ENCODE results near the gene PDC. TPM values are rescaled to one million over a fixed set of nuclear protein-coding genes. Genes with fewer than 3 reads are reported as not detected.
A peak's percentile ranks its signal among the peaks of the same experiment; 100 is the strongest.

PDC gene
- total and polyA plus RNA-seq, 2 experiments from 2014 or later: 0.94 TPM; not detected in 1

DNA sequence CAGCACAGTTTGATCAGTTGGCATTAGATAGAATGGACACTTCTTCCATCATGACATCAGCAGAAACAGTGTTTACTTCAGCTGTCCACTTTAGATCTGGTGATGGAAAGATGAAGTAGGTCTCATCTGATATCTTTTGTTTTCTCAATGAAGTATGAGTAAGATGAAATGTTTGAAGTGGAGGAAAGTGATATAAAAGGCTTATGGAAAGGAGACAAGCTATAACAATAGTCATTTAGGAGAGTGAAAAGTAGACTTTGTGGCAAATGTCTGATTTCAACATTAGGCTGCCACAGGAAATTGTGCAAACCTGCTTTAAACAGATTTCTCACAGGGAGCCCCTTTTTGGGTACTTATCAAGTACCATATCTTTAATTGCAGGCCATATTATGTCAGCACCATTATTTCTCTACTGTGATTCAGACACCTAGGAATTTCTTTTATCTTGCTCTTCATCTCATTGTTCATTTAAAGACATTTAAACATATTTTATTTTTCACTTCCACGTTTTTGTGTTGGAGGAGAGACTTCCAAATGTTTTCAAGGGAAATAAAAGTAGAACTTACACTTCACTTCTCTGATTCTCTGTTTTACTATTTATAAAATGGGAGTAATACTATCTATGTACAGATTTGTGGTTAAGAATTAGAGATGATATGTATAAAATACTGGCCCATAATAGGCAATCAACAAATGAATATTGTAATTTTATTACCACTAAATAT lies 18.1 kb downstream of the PDC start:
- peak; percentile 64; the same call in 1 of the 2 replicates for TF ChIP-seq EZH2phosphoT487 (IDR thresholded peaks at IDR 0.05; ENCODE audit: insufficient read depth, low read depth)
- TF ChIP-seq EZH2 (IDR thresholded peaks at IDR 0.05; ENCODE audit: insufficient read depth, poor library complexity, severe bottlenecking): no peak
- DNase-seq: peak; percentile 51
- Histone ChIP-seq H3K36me3 (ENCODE audit: low read depth) (no peaks in the 10 kb centered on the region), H3K9me2 (ENCODE audit: insufficient read depth) (no peaks in the 10 kb centered on the region), H3K4me2 (ENCODE audit: unreplicated experiment) (peak overlapping the region; percentile 28), H3K27ac (peak overlapping the region; percentile 2; the same call in 1 of the 2 replicates), H3K4me3 (no peak overlapping the region), H3K9ac (no peak overlapping the region), H3K9me3 (ENCODE audit: low read depth) (no peaks in the 10 kb centered on the region), H3K4me1 (ENCODE audit: insufficient read depth) (peaks cover 11% of the 10 kb centered on the region), H3K27me3 (replicated peaks; ENCODE audit: insufficient read depth) (no peaks in the 10 kb centered on the region), H4K20me1 (ENCODE audit: insufficient read depth) (no peaks in the 10 kb centered on the region), H2AFZ (no peak overlapping the region), H3F3A (ENCODE audit: insufficient read depth) (peaks cover 17% of the 10 kb centered on the region), H3K79me2 (ENCODE audit: insufficient read depth) (no peaks in the 10 kb centered on the region)
- 12 to 18% methylated on average over 1 of the region's 1 CpG for WGBS, 2 experiments (ENCODE audit: low coverage in 1 of 2, low lambda C conversion rate in 2 of 2, missing lambda C conversion rate in 2 of 2)
- in situ Hi-C loops (cut with MboI): no loop called here

DNA sequence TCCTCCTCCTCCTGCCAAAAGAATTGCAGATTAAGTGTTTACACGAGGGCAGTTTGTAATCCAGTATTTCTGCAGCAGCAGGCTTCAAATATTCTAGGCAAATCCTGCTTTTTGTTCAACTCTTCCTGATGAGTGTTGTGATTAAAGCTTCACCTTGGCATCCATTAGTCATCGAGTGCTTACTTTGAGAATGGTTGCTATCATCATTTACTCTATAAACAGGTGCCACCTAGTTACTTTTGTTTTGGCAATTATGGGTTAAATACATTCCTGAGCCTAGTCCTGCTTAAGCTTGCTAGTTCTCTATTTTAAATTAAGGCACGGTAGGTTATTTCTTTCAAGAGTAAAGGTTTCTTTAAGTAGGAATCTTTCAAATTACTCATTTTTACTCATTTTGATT lies 20.3 kb downstream of the PDC start:
- no peaks in the 10 kb centered on the region for H4K20me1 ChIP-seq (ENCODE audit: insufficient read depth)
- peaks cover 17% of the 10 kb centered on the region for H3F3A ChIP-seq (ENCODE audit: insufficient read depth)
- TF ChIP-seq EZH2 (IDR thresholded peaks at IDR 0.05; ENCODE audit: insufficient read depth, poor library complexity, severe bottlenecking) (no peak), EZH2phosphoT487 (IDR thresholded peaks at IDR 0.05; ENCODE audit: insufficient read depth, low read depth) (no peak)
- no peaks in the 10 kb centered on the region for H3K9me2 ChIP-seq (ENCODE audit: insufficient read depth)
- no peaks in the 10 kb centered on the region for H3K9me3 ChIP-seq (ENCODE audit: low read depth)
- H3K4me3 ChIP-seq: no peak overlapping the region
- peaks cover 12% of the 10 kb centered on the region for H3K4me1 ChIP-seq (ENCODE audit: insufficient read depth)
- WGBS, 2 experiments (ENCODE audit: low coverage in 1 of 2, low lambda C conversion rate in 2 of 2, missing lambda C conversion rate in 2 of 2): 69 to 75% methylated on average over 3 of the region's 3 CpGs
- H3K4me2 ChIP-seq (ENCODE audit: unreplicated experiment): no peak overlapping the region
- DNase-seq: peak; percentile 5
- H3K79me2 ChIP-seq (ENCODE audit: insufficient read depth): no peaks in the 10 kb centered on the region
- H3K27me3 ChIP-seq (replicated peaks; ENCODE audit: insufficient read depth): no peaks in the 10 kb centered on the region
- in situ Hi-C loops (cut with MboI): no loop called here
- no peaks in the 10 kb centered on the region for H3K36me3 ChIP-seq (ENCODE audit: low read depth)
- no peak overlapping the region for H2AFZ ChIP-seq
- H3K9ac ChIP-seq: no peak overlapping the region
- H3K27ac ChIP-seq: no peak overlapping the region

DNA sequence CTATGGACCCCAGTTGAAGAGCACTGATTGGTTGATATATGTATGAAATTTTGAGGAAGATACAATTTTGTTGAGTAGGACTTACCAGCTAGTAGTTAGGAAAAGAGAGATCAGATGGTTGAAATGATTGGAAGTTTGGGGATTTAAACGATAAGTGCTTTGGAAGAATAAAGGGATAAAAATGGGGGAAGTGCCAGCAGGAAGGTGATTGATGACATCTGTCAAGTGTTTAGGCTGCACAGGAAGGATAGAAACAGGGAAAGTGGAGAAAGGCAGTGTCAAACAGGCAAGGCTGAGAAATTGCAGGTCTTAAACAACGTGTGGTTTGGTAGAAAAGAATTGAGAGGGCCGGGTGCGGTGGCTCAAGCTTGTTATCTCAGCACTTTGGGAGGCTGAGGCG lies 22.3 kb downstream of the PDC start:
- H4K20me1 ChIP-seq (ENCODE audit: insufficient read depth): no peaks in the 10 kb centered on the region
- no peak overlapping the region for H3K4me3 ChIP-seq
- no peak overlapping the region for H3K9ac ChIP-seq
- H3K36me3 ChIP-seq (ENCODE audit: low read depth): no peaks in the 10 kb centered on the region
- H3K9me3 ChIP-seq (ENCODE audit: low read depth): no peaks in the 10 kb centered on the region
- DNase-seq: no peak
- H3F3A ChIP-seq (ENCODE audit: insufficient read depth): peaks cover 15% of the 10 kb centered on the region
- H3K79me2 ChIP-seq (ENCODE audit: insufficient read depth): no peaks in the 10 kb centered on the region
- no peak overlapping the region for H2AFZ ChIP-seq
- peaks cover 19% of the 10 kb centered on the region for H3K4me1 ChIP-seq (ENCODE audit: insufficient read depth)
- H3K27ac ChIP-seq: no peak overlapping the region
- in situ Hi-C loops (cut with MboI): no loop called here
- H3K4me2 ChIP-seq (ENCODE audit: unreplicated experiment): no peak overlapping the region
- TF ChIP-seq EZH2phosphoT487 (IDR thresholded peaks at IDR 0.05; ENCODE audit: insufficient read depth, low read depth): no peak
- no peak for TF ChIP-seq EZH2 (IDR thresholded peaks at IDR 0.05; ENCODE audit: insufficient read depth, poor library complexity, severe bottlenecking)
- H3K9me2 ChIP-seq (ENCODE audit: insufficient read depth): no peaks in the 10 kb centered on the region
- 83% methylated on average over 5 of the region's 5 CpGs for WGBS, 2 experiments (ENCODE audit: low coverage in 1 of 2, low lambda C conversion rate in 2 of 2, missing lambda C conversion rate in 2 of 2)
- H3K27me3 ChIP-seq (replicated peaks; ENCODE audit: insufficient read depth): no peaks in the 10 kb centered on the region

DNA sequence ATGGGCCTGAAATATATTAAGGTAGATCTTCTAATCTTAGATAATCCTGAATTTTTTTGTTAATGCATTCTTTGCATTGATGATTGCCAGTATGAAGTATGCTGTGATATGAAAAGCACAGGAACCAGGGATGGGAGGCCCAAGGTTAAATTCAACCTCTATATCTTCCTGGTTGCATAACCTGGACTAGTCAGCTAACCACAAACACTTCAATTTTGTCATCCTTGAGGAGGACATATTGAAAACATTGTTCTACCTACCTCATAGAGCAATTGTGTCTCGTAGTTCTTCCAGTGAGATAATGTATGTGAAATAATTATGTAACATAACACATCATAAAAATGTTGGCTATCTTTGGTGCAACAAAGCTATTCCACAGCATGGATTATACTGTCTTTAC lies 25.6 kb downstream of the PDC start:
- in situ Hi-C loops (cut with MboI): no loop called here
- TF ChIP-seq EZH2phosphoT487 (IDR thresholded peaks at IDR 0.05; ENCODE audit: insufficient read depth, low read depth) (no peak), EZH2 (IDR thresholded peaks at IDR 0.05; ENCODE audit: insufficient read depth, poor library complexity, severe bottlenecking) (no peak)
- DNase-seq: peak; percentile 59

More for the DNA sequence above, 25.6 kb downstream of the PDC start:
- Histone ChIP-seq H3K27me3 (replicated peaks; ENCODE audit: insufficient read depth) (no peaks in the 10 kb centered on the region), H3K9ac (no peak overlapping the region), H3K9me3 (ENCODE audit: low read depth) (no peaks in the 10 kb centered on the region), H3K4me2 (ENCODE audit: unreplicated experiment) (no peak overlapping the region), H3K9me2 (ENCODE audit: insufficient read depth) (no peaks in the 10 kb centered on the region), H3K4me1 (ENCODE audit: insufficient read depth) (peaks cover 8% of the 10 kb centered on the region; the same call in 1 of the 2 replicates), H3K79me2 (ENCODE audit: insufficient read depth) (no peaks in the 10 kb centered on the region), H3K36me3 (ENCODE audit: low read depth) (no peaks in the 10 kb centered on the region), H2AFZ (no peak overlapping the region), H4K20me1 (ENCODE audit: insufficient read depth) (no peaks in the 10 kb centered on the region), H3F3A (ENCODE audit: insufficient read depth) (no peaks in the 10 kb centered on the region), H3K4me3 (no peak overlapping the region), H3K27ac (no peak overlapping the region)
- 38 to 53% methylated on average over 1 of the region's 1 CpG for WGBS, 2 experiments (ENCODE audit: low coverage in 1 of 2, low lambda C conversion rate in 2 of 2, missing lambda C conversion rate in 2 of 2)
